Measurements from ENCODE around the gene GPR65.

Gene GPR65

GRCh38 chr14:88049936-88050335 is 45.0 kb downstream of the GPR65 start:
- in situ Hi-C loops (cut with HindIII; ENCODE audit: low pct_unique_long_range_greater_than_20kb, low sequenced_read_pairs), result no loop called here
- DNase-seq (ENCODE audit: low read depth in 1 of 2, low spot score in 1 of 2), result no peak
- TF ChIP-seq JUND (IDR thresholded peaks at IDR 0.05; ENCODE audit: low read depth), result no peak

- no peak for DNase-seq (ENCODE audit: low read depth in 1 of 2, low spot score in 1 of 2)
- in situ Hi-C loops (cut with HindIII; ENCODE audit: low pct_unique_long_range_greater_than_20kb, low sequenced_read_pairs), result no loop called here
- no peak for TF ChIP-seq JUND (IDR thresholded peaks at IDR 0.05; ENCODE audit: low read depth)
Observed at GRCh38 chr14:88060576-88060975, 55.6 kb downstream of the GPR65 start.

GRCh38 chr14:88063811-88064210 is 58.9 kb downstream of the GPR65 start:
- in situ Hi-C loops (cut with HindIII; ENCODE audit: low pct_unique_long_range_greater_than_20kb, low sequenced_read_pairs), result no loop called here
- TF ChIP-seq JUND (IDR thresholded peaks at IDR 0.05; ENCODE audit: low read depth), result no peak
- DNase-seq (ENCODE audit: low read depth in 1 of 2, low spot score in 1 of 2), result no peak
